CD14-positive monocyte (primary cell): ENCODE results near the gene SNX25. TPM values are rescaled to one million over a fixed set of nuclear protein-coding genes. Genes with fewer than 3 reads are reported as not detected.
"Not testable (repeated sequence)": the region's sequence is repeated elsewhere in the genome, so short reads cannot be mapped to it uniquely, and the experiment has no call there.

Experiments used
- DNase-seq, 3 donors: peaks; one replicate each; pipeline ENCODE4 v3.0.0-alpha.2; 2011 to 2022
- H2AFZ ChIP-seq: 2 replicates; pipeline ENCODE4 v1.6.0; 2012; ENCODE audit warnings: mild to moderate bottlenecking, low read depth, low read length, inconsistent platforms; ENCODE audit not compliant: insufficient read depth, poor library complexity, severe bottlenecking
- H3K27ac ChIP-seq, 2 donors: 1 replicate in 1 of 2; 2 replicates in 1 of 2; pipeline ENCODE4 v1.5.1; 2012 to 2013; ENCODE audit warnings: low read length in 2 of 2, control low read depth in 1 of 2, inconsistent platforms in 1 of 2, low read depth in 1 of 2, mild to moderate bottlenecking in 1 of 2
- H3K27me3 ChIP-seq, 2 donors: one replicate each; pipeline versions ENCODE4 v1.6.0 to v1.6.1; 2011 to 2013; ENCODE audit warnings: low read length in 2 of 2; ENCODE audit not compliant: control insufficient read depth in 2 of 2, insufficient read depth in 2 of 2
- H3K36me3 ChIP-seq, 2 donors: replicated peaks in 1 of 2; 1 replicate in 1 of 2; 2 replicates in 1 of 2; pipeline versions ENCODE4 v1.5.1 to v1.6.1; 2012 to 2013; ENCODE audit warnings: low read length in 2 of 2, control low read depth in 1 of 2, inconsistent platforms in 1 of 2, mild to moderate bottlenecking in 1 of 2; ENCODE audit not compliant: insufficient read depth in 2 of 2, control insufficient read depth in 1 of 2
- H3K4me1 ChIP-seq, 2 donors: 1 replicate in 1 of 2; 2 replicates in 1 of 2; pipeline versions ENCODE4 v1.5.1 to v1.6.1; 2012 to 2013; ENCODE audit warnings: low read length in 2 of 2, control low read depth in 1 of 2, inconsistent platforms in 1 of 2, mild to moderate bottlenecking in 1 of 2, moderate library complexity in 1 of 2; ENCODE audit not compliant: insufficient read depth in 2 of 2, control insufficient read depth in 1 of 2
- H3K4me2 ChIP-seq: replicated peaks from 2 replicates; pipeline ENCODE3; 2012; ENCODE audit warnings: low read length, moderate library complexity, mild to moderate bottlenecking; ENCODE audit not compliant: poor library complexity, severe bottlenecking; ENCODE audit errors: extremely low read depth
- H3K4me3 ChIP-seq, 3 experiments: fragments of 200-600 bp in 1 of 3; sonication (generic) in 1 of 3; replicated peaks in 1 of 3; 1 replicate in 2 of 3; 2 replicates in 1 of 3; pipeline ENCODE4 v1.5.1; 2011 to 2013; ENCODE audit warnings: low read length in 3 of 3, mild to moderate bottlenecking in 3 of 3, control low read depth in 2 of 3, low read depth in 2 of 3, inconsistent platforms in 1 of 3, moderate library complexity in 1 of 3
- H3K79me2 ChIP-seq: 2 replicates; pipeline ENCODE4 v1.6.0; 2012; ENCODE audit warnings: mild to moderate bottlenecking, control low read depth, inconsistent platforms, low read length, moderate library complexity; ENCODE audit not compliant: insufficient read depth
- H3K9ac ChIP-seq: 2 replicates; pipeline ENCODE4 v1.6.0; 2017; ENCODE audit warnings: low read length, mild to moderate bottlenecking; ENCODE audit not compliant: insufficient read depth, poor library complexity, severe bottlenecking
- H3K9me3 ChIP-seq, 2 donors: replicated peaks in 1 of 2; 1 replicate in 1 of 2; 2 replicates in 1 of 2; pipeline versions ENCODE4 v1.5.1 to v1.6.1; 2012 to 2013; ENCODE audit warnings: low read length in 2 of 2, control low read depth in 1 of 2; ENCODE audit not compliant: control insufficient read depth in 1 of 2, insufficient read depth in 1 of 2
- H4K20me1 ChIP-seq: 2 replicates; pipeline ENCODE4 v1.6.0; 2012; ENCODE audit warnings: mild to moderate bottlenecking, low read length, control low read depth, moderate library complexity; ENCODE audit not compliant: insufficient read depth
- H3K27ac Mint-ChIP-seq, 7 donors: one replicate each; pipeline ENCODE4 v1.8.0; 2020; ENCODE audit warnings: mild to moderate bottlenecking in 7 of 7, mixed read lengths in 7 of 7, moderate library complexity in 6 of 7, inconsistent platforms in 2 of 7
- H3K27me3 Mint-ChIP-seq, 3 donors: one replicate each; pipeline ENCODE4 v1.8.0; 2021 to 2022; ENCODE audit warnings: low read depth in 3 of 3, mild to moderate bottlenecking in 3 of 3, mixed read lengths in 3 of 3, moderate library complexity in 3 of 3, inconsistent platforms in 1 of 3
- H3K36me3 Mint-ChIP-seq, 2 donors: one replicate each; pipeline ENCODE4 v1.8.0; 2020; ENCODE audit warnings: mixed read lengths in 2 of 2, inconsistent platforms in 1 of 2, mild to moderate bottlenecking in 1 of 2
- H3K4me1 Mint-ChIP-seq: one replicate; pipeline ENCODE4 v1.8.0; 2020; ENCODE audit warnings: mild to moderate bottlenecking, mixed read lengths
- H3K4me3 Mint-ChIP-seq, 2 donors: one replicate each; pipeline ENCODE4 v1.8.0; 2020; ENCODE audit warnings: mild to moderate bottlenecking in 2 of 2, mixed read lengths in 2 of 2, moderate library complexity in 1 of 2
- H3K9me3 Mint-ChIP-seq, 7 donors: one replicate each; pipeline ENCODE4 v1.8.0; 2020 to 2022; ENCODE audit warnings: mixed read lengths in 7 of 7, mild to moderate bottlenecking in 6 of 7, moderate library complexity in 6 of 7, inconsistent platforms in 2 of 7
- CTCF ChIP-seq: fragments of 200-600 bp; IDR thresholded peaks from one replicate; pipeline ENCODE4 v1.8.0; 2022; ENCODE audit warnings: antibody characterized with exemption, mild to moderate bottlenecking
- whole genome bisulfite sequencing: methylation state at CpG from one replicate; pipeline ENCODE4 v1.1.5; 2013; ENCODE audit warnings: missing lambda C conversion rate; ENCODE audit not compliant: insufficient coverage; 5-methylcytosine and 5-hydroxymethylcytosine counted together
- intact Hi-C, 2 donors: fragments of 100-400 bp; cut with micrococcal nuclease; formaldehyde crosslinking; loops; one replicate each; pipeline versions ENCODE4 v1.15.0 to v1.15.1; 2023
- polyA plus RNA-seq, 3 donors: library from polyadenylated mRNA; depleted of rRNA in 1 of 3; unstranded in 2 of 3; stranded (reverse) in 1 of 3; fragments of 300-500 nt in 2 of 3; fragments of >200 nt in 1 of 3; fragmentation: Illumina TruSeq in 2 of 3; gene quantifications; 1 replicate in 2 of 3; 2 replicates in 1 of 3; pipeline ENCODE4 v1.2.3, GENCODE V29; 2012 to 2021

Gene SNX25
- polyA plus RNA-seq, 3 donors: 0.31 to 0.40 (median 0.36) TPM

GRCh38 chr4:185359767-185360446 is 150.5 kb downstream of the SNX25 start:
- Mint-ChIP-seq H3K27ac (no peak overlapping the region), H3K9me3 (peaks cover 0 to 2% (median 0%) of the 10 kb centered on the region in 7 donors), H3K4me3 (no peak overlapping the region), H3K4me1 (no peaks in the 10 kb centered on the region), H3K36me3 (no peaks in the 10 kb centered on the region), H3K27me3 (peaks cover 0 to 8% (median 3%) of the 10 kb centered on the region in 3 donors)
- Histone ChIP-seq H3K9me3 (no peaks in the 10 kb centered on the region), H2AFZ (no peak overlapping the region), H3K9ac (no peak overlapping the region), H3K4me1 (no peaks in the 10 kb centered on the region), H3K4me2 (no peak overlapping the region), H4K20me1 (no peaks in the 10 kb centered on the region), H3K27me3 (no peaks in the 10 kb centered on the region), H3K79me2 (no peaks in the 10 kb centered on the region), H3K36me3 (no peaks in the 10 kb centered on the region), H3K27ac (no peak overlapping the region), H3K4me3 (no peak overlapping the region)
- DNase-seq: no peak
- TF ChIP-seq CTCF: no peak
- intact Hi-C loops: no loop called here
- 100% methylated on average over 6 of the region's 8 CpGs for WGBS

- Histone ChIP-seq H3K27me3 (no peaks in the 10 kb centered on the region), H3K36me3 (no peaks in the 10 kb centered on the region), H2AFZ (no peak overlapping the region), H3K4me3 (no peak overlapping the region), H3K79me2 (no peaks in the 10 kb centered on the region), H4K20me1 (no peaks in the 10 kb centered on the region), H3K9me3 (no peaks in the 10 kb centered on the region), H3K4me2 (no peak overlapping the region), H3K9ac (no peak overlapping the region), H3K27ac (no peak overlapping the region), H3K4me1 (no peaks in the 10 kb centered on the region)
- 100% methylated on average over 3 of the region's 3 CpGs for WGBS
- no peak overlapping the region for H3K4me3 Mint-ChIP-seq
- intact Hi-C loops: no loop called here
- H3K27me3 Mint-ChIP-seq: peaks cover 0 to 7% (median 3%) of the 10 kb centered on the region in 3 donors
- H3K4me1 Mint-ChIP-seq: no peaks in the 10 kb centered on the region
- H3K27ac Mint-ChIP-seq: no peak overlapping the region
- no peak for DNase-seq
- TF ChIP-seq CTCF: no peak
- H3K36me3 Mint-ChIP-seq: no peaks in the 10 kb centered on the region
- peaks cover 0 to 2% (median 0%) of the 10 kb centered on the region in 7 donors for H3K9me3 Mint-ChIP-seq
These were observed 152.5 kb downstream of the SNX25 start for GRCh38 chr4:185361872-185362271.

- H3K9me3 Mint-ChIP-seq, H3K36me3 ChIP-seq, H3K79me2 ChIP-seq, intact Hi-C loops, H3K4me3 ChIP-seq, DNase-seq, H3K4me2 ChIP-seq, H2AFZ ChIP-seq, H3K27me3 ChIP-seq, H3K9ac ChIP-seq, H3K36me3 Mint-ChIP-seq, H3K4me1 Mint-ChIP-seq, H3K27me3 Mint-ChIP-seq, H3K27ac ChIP-seq, H3K4me3 Mint-ChIP-seq, H3K9me3 ChIP-seq, H3K4me1 ChIP-seq, H3K27ac Mint-ChIP-seq, H4K20me1 ChIP-seq: not testable (repeated sequence)
- no CpG with 5 or more reads among the region's 6 CpGs for WGBS
These were observed 153.2 kb downstream of the SNX25 start for GRCh38 chr4:185362570-185362969.
